NCI-H1092 (cell line): ENCODE results near the gene SIK3.

Experiments used
- DNase-seq: peaks from one replicate; lab custom pipeline; 2025; lab: John Stamatoyannopoulos, UW

SIK3 gene

GRCh38 chr11:117009905-117010605 is 88.2 kb downstream of the SIK3 start:
- no peak for DNase-seq

DNA sequence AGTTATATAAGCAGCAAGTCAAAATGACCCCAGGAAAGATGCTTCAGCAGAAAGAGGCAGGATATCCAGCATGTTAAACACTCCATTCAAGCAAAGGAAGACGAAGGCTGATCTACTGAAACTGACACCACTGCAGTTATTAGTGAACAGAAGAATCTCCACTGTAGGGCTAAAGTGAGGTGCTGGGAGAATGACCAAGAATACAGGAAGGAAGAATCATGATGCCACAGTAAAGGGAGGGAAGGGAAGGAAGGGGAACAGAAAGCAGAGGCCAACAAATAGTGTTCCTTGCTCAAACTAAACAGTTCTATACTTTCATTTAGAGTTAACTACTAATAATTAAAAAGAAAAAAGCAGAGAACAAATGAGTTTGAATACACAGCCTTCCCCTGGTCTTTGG is 92.5 kb downstream of the SIK3 start:
- no peak for DNase-seq

GRCh38 chr11:117002639-117003299 is 95.5 kb downstream of the SIK3 start:
- no peak for DNase-seq

- no peak for DNase-seq
Observed at GRCh38 chr11:117000014-117000737, 98.1 kb downstream of the SIK3 start.

- DNase-seq = no peak
Observed at GRCh38 chr11:116997071-116997470, 101.2 kb downstream of the SIK3 start.

- DNase-seq = no peak
Observed at GRCh38 chr11:116994195-116994594, 104.0 kb downstream of the SIK3 start.

- no peak for DNase-seq
Observed at GRCh38 chr11:116993599-116993998, 104.6 kb downstream of the SIK3 start.

GRCh38 chr11:116991491-116991890 is 106.7 kb downstream of the SIK3 start:
- DNase-seq = no peak

DNA sequence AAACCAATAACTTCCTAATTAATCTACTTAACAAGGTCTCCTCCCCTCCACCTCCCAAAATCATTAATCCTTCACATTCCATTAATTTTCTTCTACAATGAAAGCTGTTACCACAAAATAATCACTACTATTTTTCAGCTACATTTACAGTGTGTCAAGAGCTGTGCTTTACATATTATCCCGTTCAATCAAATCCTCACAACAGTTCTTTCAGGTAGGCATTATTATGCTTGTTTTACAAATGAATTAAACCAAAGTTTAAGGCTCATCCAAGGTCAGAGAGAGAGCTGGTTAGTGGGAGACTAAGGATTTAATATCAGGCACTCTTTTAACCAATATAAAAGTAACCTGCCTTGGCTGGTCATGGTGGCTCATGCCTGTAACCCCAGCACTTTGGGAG is 107.4 kb downstream of the SIK3 start:
- DNase-seq = no peak

DNA sequence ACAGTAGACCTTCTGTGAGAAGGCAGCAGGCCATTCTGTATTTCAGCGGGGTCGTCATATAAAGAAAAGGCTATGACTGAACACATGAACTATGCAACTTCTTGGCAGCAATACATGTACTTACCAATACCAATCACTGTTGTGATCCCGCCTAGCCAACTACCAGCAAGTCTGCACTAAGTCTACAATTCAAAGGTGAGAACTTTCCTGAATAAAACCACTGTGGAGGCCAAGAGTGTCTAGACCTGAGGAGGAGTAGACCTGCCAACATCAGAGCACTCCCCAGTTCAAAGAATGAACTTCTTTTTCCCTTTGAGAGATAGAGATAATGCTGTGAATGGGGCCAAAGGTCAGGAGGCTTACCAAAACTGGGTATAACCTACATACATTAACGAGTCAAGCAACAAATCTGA is 108.2 kb downstream of the SIK3 start:
- DNase-seq = no peak

DNA sequence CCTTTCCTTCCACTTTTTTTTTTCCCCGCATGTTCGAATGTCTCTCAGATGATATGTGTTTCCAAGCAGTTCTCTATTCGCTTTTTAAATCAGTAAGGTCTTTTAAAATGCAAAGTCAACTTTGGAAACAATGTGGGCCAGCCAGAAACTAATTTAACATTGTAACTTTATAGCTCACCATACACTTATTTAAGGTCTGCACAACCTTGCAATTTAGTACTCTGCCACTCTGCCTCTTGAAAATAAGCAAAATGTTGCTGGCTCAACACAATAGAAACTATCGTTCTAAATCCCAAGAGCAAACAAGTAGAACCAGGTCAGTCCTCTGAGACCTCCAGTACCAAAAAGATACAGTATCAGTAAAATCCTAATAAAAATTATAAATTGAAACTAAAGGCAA is 109.0 kb downstream of the SIK3 start:
- DNase-seq = no peak

- DNase-seq = no peak
Observed at GRCh38 chr11:116986521-116987105, 111.6 kb downstream of the SIK3 start.

- no peak for DNase-seq
Observed at GRCh38 chr11:116984589-116984988, 113.6 kb downstream of the SIK3 start.

GRCh38 chr11:116984186-116984585 is 114.0 kb downstream of the SIK3 start:
- DNase-seq = no peak

DNA sequence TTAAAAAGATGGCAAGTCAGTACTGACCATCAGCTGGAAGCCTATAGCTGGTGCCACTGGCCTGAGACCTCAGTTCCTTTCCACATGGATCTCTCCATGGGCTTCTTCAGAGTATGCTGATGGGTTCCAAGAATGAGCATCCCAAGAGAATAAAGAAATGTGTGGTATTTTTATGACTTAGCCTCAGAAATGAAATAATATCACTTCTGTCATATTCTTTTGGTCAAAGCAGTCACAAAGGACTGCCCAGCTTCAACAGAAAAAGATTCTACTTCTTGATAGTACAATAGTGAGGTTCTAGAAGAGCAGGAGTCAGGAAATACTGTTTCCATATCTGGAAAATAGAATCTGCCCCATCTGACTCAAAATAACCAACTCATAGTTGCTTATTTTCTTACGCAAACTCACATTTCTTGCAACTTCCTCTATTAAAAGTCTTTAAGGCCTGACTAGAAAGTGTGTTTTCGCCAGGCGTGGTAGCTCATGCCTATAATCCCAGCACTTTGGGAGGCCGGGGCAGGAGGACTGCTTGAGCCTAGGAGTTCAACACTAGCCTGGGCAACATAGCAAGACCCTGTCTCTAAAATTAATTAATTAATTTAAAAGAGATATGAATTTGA is 116.9 kb downstream of the SIK3 start:
- no peak for DNase-seq

GRCh38 chr11:116980136-116980793 is 118.0 kb downstream of the SIK3 start:
- no peak for DNase-seq

DNA sequence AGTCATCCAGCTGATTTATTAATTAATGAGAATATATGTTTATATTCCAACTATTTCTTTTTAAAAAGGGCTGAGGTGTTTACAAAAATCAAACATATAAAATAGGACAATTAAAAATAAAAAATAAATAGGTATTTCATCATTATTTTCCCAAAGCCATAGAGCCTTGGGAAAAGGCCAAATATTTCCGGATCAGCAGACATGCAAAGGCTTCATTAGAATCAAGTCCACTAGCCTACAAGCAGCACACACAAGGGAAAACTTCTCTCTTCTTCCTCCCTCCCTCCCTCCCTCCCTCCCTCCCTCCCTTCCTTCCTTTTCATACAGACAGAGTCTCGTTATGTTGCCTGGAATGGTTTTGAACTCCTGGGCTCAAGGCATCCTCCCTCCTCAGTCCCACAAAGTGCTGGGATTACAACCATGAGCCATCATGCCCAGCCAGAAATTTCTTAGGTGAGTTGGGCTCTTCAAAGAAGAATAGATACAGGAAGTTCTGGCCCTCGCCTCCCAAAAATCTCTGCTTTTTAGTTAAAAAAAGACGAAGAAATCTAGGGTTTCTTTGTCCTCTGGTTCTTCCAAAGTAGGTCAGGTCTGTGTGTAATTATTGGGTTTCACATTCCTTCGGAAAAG is 121.2 kb downstream of the SIK3 start:
- DNase-seq = no peak

GRCh38 chr11:116975661-116976060 is 122.6 kb downstream of the SIK3 start:
- DNase-seq = no peak

DNA sequence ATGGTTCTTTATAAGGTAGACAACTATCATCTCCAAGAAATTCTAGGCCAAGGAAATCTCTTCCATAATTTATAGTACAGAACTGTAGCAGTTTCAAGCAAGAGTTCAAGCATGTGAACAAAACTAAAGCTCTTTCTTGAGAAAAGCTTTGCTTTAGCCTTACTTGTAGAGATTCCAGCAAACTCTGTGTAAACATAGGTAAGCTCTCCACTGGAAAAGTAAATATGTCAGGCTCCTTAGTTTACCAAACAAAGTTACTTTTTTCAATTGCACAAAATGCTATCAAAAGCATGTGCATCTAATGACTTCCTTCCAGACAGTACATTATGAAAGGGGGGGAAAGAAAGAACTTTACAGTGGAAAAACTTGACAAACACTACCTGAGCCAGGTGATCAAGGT is 125.0 kb downstream of the SIK3 start:
- no peak for DNase-seq

- no peak for DNase-seq
Observed at GRCh38 chr11:116972691-116973090, 125.5 kb downstream of the SIK3 start.
